ENCODE results near the gene A1CF. TPM values are rescaled to one million over a fixed set of nuclear protein-coding genes. Genes with fewer than 3 reads are reported as not detected.

A1CF gene
- total RNA-seq, 1 experiment from 2014 or later, result 0.03 TPM

GRCh38 chr10:50855015-50855414 lies 30.4 kb downstream of the A1CF start:
- ChIA-PET POLR2A (interaction anchor here (0.6 kb wide), 1 partner anchor 411 kb away, joined by 4 read pairs; no protein-coding TSS in a partner anchor), CTCF (no interaction called here)
- Histone ChIP-seq H3K27me3 (ENCODE audit: control insufficient read depth, insufficient read depth, low read length) (0 out of 2 replicates have a peak, but pooled peaks cover 2% of the 10 kb centered on the region), H3K4me3 (ENCODE audit: low read depth in 2 of 2, low read length in 2 of 2) (no peak overlapping the region), H3K4me1 (ENCODE audit: control insufficient read depth, insufficient read depth, low read length) (no peaks in the 10 kb centered on the region), H3K27ac (ENCODE audit: low read length) (no peak overlapping the region), H3K9me3 (ENCODE audit: control insufficient read depth, insufficient read depth, low read depth, low read length) (no peaks in the 10 kb centered on the region), H3K36me3 (ENCODE audit: control insufficient read depth, insufficient read depth, low read length) (no peaks in the 10 kb centered on the region)
- intact Hi-C loops (cut with micrococcal nuclease; ENCODE audit: unreplicated experiment) (no loop called here), in situ Hi-C loops (cut with HindIII; ENCODE audit: low pct_unique_long_range_greater_than_20kb, low sequenced_read_pairs) (no loop called here)
- DNase-seq (ENCODE audit: low read depth, low spot score), result no peak
- TF ChIP-seq SIN3A (IDR thresholded peaks at IDR 0.05; ENCODE audit: borderline replicate concordance, insufficient read depth, low read depth, low read length) (no peak), CTCF (IDR thresholded peaks at IDR 0.05) (no peak), POLR2AphosphoS5 (IDR thresholded peaks at IDR 0.05; ENCODE audit: low read depth, low read length) (no peak), REST (IDR thresholded peaks at IDR 0.05; ENCODE audit: insufficient read depth in 1 of 2, low read depth in 2 of 2, low read length in 1 of 2) (no peak), TCF7L2 (IDR thresholded peaks at IDR 0.05; ENCODE audit: low read depth, low read length) (no peak)
- no peak for ATAC-seq
- no TSS peak for BruUV-seq (replicated peaks)

GRCh38 chr10:50853557-50853956 lies 31.9 kb downstream of the A1CF start:
- in situ Hi-C loops (cut with HindIII; ENCODE audit: low pct_unique_long_range_greater_than_20kb, low sequenced_read_pairs), result no loop called here
- BruUV-seq (replicated peaks), result no TSS peak
- intact Hi-C loops (cut with micrococcal nuclease; ENCODE audit: unreplicated experiment), result no loop called here

More at GRCh38 chr10:50853557-50853956, 31.9 kb downstream of the A1CF start:
- Histone ChIP-seq H3K9me3 (ENCODE audit: control insufficient read depth, insufficient read depth, low read depth, low read length) (no peaks in the 10 kb centered on the region), H3K4me1 (ENCODE audit: control insufficient read depth, insufficient read depth, low read length) (no peaks in the 10 kb centered on the region), H3K36me3 (ENCODE audit: control insufficient read depth, insufficient read depth, low read length) (no peaks in the 10 kb centered on the region), H3K27ac (ENCODE audit: low read length) (no peak overlapping the region), H3K4me3 (ENCODE audit: low read depth in 2 of 2, low read length in 2 of 2) (no peak overlapping the region), H3K27me3 (ENCODE audit: control insufficient read depth, insufficient read depth, low read length) (0 out of 2 replicates have a peak, but pooled peaks cover 2% of the 10 kb centered on the region)
- TF ChIP-seq SIN3A (IDR thresholded peaks at IDR 0.05; ENCODE audit: borderline replicate concordance, insufficient read depth, low read depth, low read length) (no peak), REST (IDR thresholded peaks at IDR 0.05; ENCODE audit: insufficient read depth in 1 of 2, low read depth in 2 of 2, low read length in 1 of 2) (no peak), TCF7L2 (IDR thresholded peaks at IDR 0.05; ENCODE audit: low read depth, low read length) (no peak), CTCF (IDR thresholded peaks at IDR 0.05) (no peak), POLR2AphosphoS5 (IDR thresholded peaks at IDR 0.05; ENCODE audit: low read depth, low read length) (no peak)
- CTCF ChIA-PET, result no interaction called here
- ATAC-seq (no peak), DNase-seq (ENCODE audit: low read depth, low spot score) (no peak)
- POLR2A ChIA-PET, result no interaction called here

Measured in Panc1 (cell line).